GM18508 (cell line): ENCODE results near the gene CD160.

Source experiments
- ATAC-seq: cut with Tn5 transposase; IDR thresholded peaks from one replicate; pipeline ENCODE4 v1.9.1; 2021; ENCODE audit warnings: moderate number of reproducible peaks; ENCODE audit not compliant: insufficient read depth, unreplicated experiment

Gene CD160

DNA sequence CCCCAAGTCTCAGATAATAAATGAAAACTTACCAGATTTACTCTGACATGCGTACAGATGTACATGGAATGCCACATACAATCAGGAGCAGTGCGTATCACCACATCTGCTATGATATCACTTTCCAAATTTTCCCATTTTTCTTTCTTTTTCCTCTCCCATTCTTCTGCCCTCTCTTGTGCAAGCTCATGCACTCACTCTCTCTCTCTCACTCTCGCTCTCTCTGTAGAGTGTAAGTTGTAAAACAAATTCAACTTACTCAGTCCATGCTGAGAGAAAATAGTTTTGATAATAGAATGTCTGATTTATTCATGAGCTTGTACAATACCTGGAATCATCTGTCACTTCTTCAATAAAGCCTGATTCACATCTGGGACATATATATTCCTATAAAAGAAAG is 69.3 kb downstream of the CD160 start:
- ATAC-seq: no peak
